AG10803 (cell line): Measurements from ENCODE around the gene NSG2.

Experiments used
- DNase-seq: peaks from one replicate; pipeline ENCODE4 v3.0.0; 2010; ENCODE audit warnings: low read depth
- H3K4me3 ChIP-seq: 2 replicates; pipeline ENCODE4 v1.5.1; 2011; ENCODE audit warnings: mild to moderate bottlenecking, low read length, control low read depth
- CTCF ChIP-seq: conservative IDR thresholded peaks from 2 replicates; pipeline ENCODE4 v1.5.1; 2011; ENCODE audit warnings: mild to moderate bottlenecking, low read length, control low read depth, inconsistent platforms

Gene NSG2

DNA sequence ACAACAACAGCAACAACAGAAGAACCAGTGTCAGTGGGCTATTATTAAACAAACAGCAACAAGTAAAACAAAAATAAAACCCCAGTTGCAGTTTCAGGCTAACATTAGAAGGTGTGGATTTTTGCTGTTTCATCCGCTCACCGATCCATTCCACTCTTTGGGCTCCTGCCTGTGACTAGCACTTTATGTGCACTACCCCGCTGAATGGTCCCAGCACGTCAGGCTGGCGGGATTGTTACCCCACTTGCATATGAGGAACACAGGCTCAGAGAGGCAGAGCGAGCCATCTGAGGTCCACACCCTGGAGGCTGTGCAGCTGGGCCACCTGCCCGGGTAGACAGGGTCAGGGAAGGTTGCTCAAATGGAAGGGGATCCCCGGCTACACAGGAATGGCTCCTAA is 26.0 kb downstream of the NSG2 start:
- TF ChIP-seq CTCF, result no peak
- no peak for DNase-seq
- H3K4me3 ChIP-seq, result no peak overlapping the region

DNA sequence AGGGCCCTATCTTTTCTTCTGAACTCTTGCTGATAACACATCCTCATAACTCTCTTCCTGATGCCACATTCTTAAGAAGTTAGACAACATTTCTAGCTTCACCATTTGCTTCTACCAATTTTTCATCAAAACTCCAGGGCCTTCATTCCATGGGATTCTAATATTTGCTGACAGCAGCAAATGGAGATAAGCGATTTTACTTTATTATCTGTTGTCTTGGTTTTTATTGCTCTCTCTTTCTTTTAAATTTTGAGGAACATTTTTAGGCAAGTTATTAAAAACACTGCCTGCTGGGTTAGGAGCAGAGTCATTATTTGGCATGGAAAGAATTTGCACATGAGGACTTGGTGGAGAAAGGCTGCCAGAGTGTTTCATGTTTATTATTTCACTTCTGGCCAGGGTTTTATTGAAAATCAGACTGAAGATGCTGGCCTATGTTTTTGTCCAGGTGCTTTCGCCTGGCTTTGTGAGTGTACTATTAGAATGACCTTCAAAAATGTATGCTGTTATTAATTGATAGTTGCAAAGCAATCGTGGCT is 27.7 kb downstream of the NSG2 start:
- H3K4me3 ChIP-seq, result no peak overlapping the region
- DNase-seq, result no peak
- TF ChIP-seq CTCF, result no peak

GRCh38 chr5:174074369-174074768 is 28.9 kb downstream of the NSG2 start:
- TF ChIP-seq CTCF, result no peak
- DNase-seq, result no peak

DNA sequence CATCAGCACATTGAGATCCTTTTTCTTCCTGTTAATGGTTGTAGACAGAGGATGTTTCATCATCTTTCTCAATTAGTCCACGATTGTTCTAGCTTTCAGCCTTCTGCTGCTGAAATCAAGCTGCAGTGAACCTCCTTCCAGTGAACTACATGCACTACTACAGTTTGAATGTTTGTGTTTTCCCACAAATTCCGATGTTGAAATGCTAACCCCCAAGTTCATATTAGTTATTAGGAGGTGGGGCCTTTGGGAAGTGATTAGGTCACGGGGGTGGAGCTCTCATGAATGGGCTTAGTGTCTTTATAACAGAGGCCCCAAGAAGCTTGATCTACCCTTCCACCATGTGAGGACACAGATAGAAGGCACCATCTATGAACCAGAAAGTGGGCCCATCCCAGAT is 32.9 kb downstream of the NSG2 start:
- no peak for TF ChIP-seq CTCF
- peak; percentile 28 for DNase-seq
- H3K4me3 ChIP-seq, result no peak overlapping the region

More at GRCh38 chr5:174074369-174074768, 28.9 kb downstream of the NSG2 start:
- H3K4me3 ChIP-seq, result no peak overlapping the region

DNA sequence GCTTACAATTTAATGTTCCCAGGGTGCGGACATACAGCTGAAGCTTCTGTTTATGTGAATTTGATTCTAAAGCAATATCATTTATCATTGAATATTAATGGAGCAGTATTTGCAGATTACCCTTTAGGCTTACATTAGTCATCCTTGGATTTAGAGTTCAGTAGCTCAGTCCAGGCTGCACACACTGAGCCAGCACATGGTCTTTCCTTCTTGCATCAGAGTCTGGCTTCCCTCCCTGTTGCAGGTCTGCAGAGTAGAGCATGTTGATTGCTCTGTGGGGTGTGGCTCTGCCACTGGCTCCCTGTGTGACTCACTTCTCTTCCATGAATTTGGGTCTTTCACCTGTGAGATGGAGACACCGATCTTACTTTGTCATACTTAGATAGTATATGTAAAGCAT is 36.8 kb downstream of the NSG2 start:
- H3K4me3 ChIP-seq, result no peak overlapping the region
- no peak for DNase-seq
- TF ChIP-seq CTCF, result no peak

- no peak for DNase-seq
- no peak for TF ChIP-seq CTCF
- no peak overlapping the region for H3K4me3 ChIP-seq
These were observed 37.7 kb downstream of the NSG2 start for GRCh38 chr5:174083056-174083827.

DNA sequence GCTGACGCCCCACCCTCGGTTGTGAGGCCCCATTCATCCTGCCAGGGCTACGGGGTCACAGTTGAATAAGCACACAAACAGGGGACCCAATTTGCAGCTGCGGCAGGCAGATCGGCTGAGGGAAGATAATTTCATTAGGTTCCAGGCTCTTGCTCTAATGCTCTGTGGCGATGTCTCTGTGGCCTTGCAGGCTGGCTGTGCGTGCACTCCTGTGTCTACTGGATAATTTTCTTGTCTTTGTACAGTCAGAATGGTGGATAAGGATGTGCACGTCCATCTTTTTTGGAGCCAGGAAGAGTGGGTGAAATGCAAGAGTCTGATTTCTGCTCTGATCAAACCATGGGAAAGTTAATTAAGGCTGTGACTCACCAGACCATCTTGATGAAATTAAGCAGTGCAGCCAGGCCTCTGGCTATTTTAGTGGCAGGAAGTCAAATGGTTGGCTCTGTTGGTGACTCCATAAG is 39.2 kb downstream of the NSG2 start:
- DNase-seq, result peak; percentile 24
- H3K4me3 ChIP-seq, result no peak overlapping the region
- no peak for TF ChIP-seq CTCF
